ENCODE results near the gene FRMD6.

FRMD6 gene

DNA sequence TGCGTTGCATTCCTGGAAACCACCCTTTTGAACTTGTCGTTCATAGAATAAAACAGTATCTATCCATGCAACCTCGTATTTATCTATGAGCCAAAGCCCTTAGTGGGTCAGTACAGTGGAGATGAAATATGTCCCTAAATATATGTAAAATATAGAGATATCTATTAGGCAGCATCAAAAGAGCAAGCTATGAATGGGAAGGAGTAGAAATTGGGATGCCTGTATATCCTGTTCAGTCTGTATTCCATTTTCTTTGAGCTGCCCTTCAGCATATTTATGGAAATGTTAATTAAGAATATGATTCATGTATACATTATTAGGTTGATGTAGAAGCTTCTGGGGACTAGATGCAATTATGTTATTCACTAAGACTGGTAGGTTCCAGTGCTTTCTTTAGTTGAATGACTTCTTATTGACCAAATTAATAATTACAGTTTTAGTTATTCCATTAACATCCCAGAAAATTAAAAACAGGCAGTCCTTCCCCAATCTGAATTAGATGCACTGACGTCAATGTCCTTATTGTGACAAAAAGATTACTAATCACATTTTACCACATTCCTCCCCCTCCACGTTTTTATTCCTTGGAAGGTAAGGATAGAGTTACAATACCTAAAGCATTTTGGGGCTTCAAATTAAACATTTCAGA is 11.9 kb upstream of the FRMD6 start:
- TF ChIP-seq EZH2 (IDR thresholded peaks at IDR 0.05; ENCODE audit: borderline replicate concordance, low read depth, low read length, severe bottlenecking) (no peak), CTCF (IDR thresholded peaks at IDR 0.05; ENCODE audit: borderline replicate concordance, extremely low read depth, low read length, poor library complexity, severe bottlenecking) (no peak)
- Histone ChIP-seq H3K27me3 (ENCODE audit: insufficient read depth, low read length, poor library complexity) (no peaks in the 10 kb centered on the region), H3K4me3 (ENCODE audit: low read depth in 1 of 2, low read length in 2 of 2) (no peak overlapping the region), H3K9ac (ENCODE audit: low read depth, low read length) (no peak overlapping the region), H3K36me3 (ENCODE audit: insufficient read depth, low read length) (no peaks in the 10 kb centered on the region), H2AFZ (ENCODE audit: low read depth, low read length) (no peak overlapping the region), H3K4me1 (ENCODE audit: insufficient read depth, low read length) (no peaks in the 10 kb centered on the region), H3K27ac (ENCODE audit: low read length) (no peak overlapping the region), H3K79me2 (ENCODE audit: insufficient read depth, low read length) (no peaks in the 10 kb centered on the region), H3K9me3 (ENCODE audit: insufficient read depth, low read length, severe bottlenecking) (no peaks in the 10 kb centered on the region), H4K20me1 (ENCODE audit: insufficient read depth, low read length) (no peaks in the 10 kb centered on the region), H3K4me2 (ENCODE audit: insufficient read depth, low read length) (no peak overlapping the region)
- ATAC-seq (ENCODE audit: insufficient read depth, low read depth), result no peak
- DNase-seq, result no peak

DNA sequence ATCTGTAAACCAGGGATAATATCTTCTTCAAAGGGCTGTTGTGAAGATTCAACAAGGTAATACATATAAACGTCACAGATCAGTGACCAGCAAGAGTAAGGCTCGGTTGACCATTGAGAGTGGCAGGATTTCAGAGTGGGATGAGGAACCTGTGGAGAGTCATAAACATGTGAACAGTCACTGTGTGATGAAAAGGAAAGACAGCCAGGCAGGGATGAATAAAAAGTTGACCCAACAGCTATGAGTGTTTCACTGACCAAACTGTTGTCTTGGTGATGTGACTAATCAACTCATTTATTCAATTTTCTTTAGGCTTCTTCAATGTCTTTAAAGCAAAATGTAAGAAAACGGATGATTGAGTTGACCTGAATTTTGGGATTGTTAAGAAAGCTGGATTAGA is 8.6 kb upstream of the FRMD6 start:
- H3K79me2 ChIP-seq (ENCODE audit: insufficient read depth, low read length), result no peaks in the 10 kb centered on the region

DNA sequence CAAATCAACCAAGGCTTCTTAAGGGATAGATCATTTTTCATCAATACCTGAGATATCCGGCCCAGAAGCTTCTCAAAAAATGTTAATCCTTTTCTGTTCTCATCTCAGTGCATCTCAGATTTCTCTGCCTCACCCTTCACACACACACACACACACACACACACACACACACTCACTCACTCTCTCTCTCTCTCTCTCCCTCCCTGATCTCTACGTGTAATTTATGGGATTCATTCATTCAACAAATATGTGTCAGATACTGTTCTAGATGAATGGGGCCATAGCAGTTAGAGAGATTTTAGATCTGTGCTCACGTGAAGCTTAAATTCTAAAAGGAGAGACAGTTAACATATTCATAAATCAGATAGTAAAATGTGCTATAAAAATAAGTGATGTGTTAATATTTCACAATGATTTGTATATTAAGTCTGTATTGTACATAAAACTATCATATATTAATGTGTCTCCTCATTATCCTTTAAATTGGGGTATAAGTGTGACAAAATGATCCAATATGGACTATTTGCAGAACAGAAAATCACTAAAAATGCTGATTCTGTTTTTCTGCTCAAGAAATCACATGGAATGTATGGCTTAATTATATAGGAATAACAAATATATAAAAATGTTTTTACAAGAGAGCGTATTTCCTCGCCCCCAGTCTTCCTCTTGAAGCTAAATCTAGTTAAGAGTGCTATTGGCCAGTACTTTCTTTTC is 7.3 kb upstream of the FRMD6 start:
- no peak overlapping the region for H2AFZ ChIP-seq (ENCODE audit: low read depth, low read length)
- DNase-seq (no peak), ATAC-seq (ENCODE audit: insufficient read depth, low read depth) (no peak)
- H4K20me1 ChIP-seq (ENCODE audit: insufficient read depth, low read length), result no peaks in the 10 kb centered on the region
- H3K9ac ChIP-seq (ENCODE audit: low read depth, low read length), result no peak overlapping the region
- H3K4me3 ChIP-seq (ENCODE audit: low read depth in 1 of 2, low read length in 2 of 2), result no peak overlapping the region
- no peaks in the 10 kb centered on the region for H3K4me1 ChIP-seq (ENCODE audit: insufficient read depth, low read length)
- no peak for TF ChIP-seq EZH2 (IDR thresholded peaks at IDR 0.05; ENCODE audit: borderline replicate concordance, low read depth, low read length, severe bottlenecking)
- no peak for TF ChIP-seq CTCF (IDR thresholded peaks at IDR 0.05; ENCODE audit: borderline replicate concordance, extremely low read depth, low read length, poor library complexity, severe bottlenecking)
- H3K27me3 ChIP-seq (ENCODE audit: insufficient read depth, low read length, poor library complexity), result no peaks in the 10 kb centered on the region
- H3K36me3 ChIP-seq (ENCODE audit: insufficient read depth, low read length), result no peaks in the 10 kb centered on the region
- no peak overlapping the region for H3K27ac ChIP-seq (ENCODE audit: low read length)
- no peaks in the 10 kb centered on the region for H3K79me2 ChIP-seq (ENCODE audit: insufficient read depth, low read length)
- no peak overlapping the region for H3K4me2 ChIP-seq (ENCODE audit: insufficient read depth, low read length)
- H3K9me3 ChIP-seq (ENCODE audit: insufficient read depth, low read length, severe bottlenecking), result no peaks in the 10 kb centered on the region

More for the DNA sequence above, 8.6 kb upstream of the FRMD6 start:
- TF ChIP-seq CTCF (IDR thresholded peaks at IDR 0.05; ENCODE audit: borderline replicate concordance, extremely low read depth, low read length, poor library complexity, severe bottlenecking) (no peak), EZH2 (IDR thresholded peaks at IDR 0.05; ENCODE audit: borderline replicate concordance, low read depth, low read length, severe bottlenecking) (no peak)
- Histone ChIP-seq H3K9ac (ENCODE audit: low read depth, low read length) (no peak overlapping the region), H3K27me3 (ENCODE audit: insufficient read depth, low read length, poor library complexity) (no peaks in the 10 kb centered on the region), H4K20me1 (ENCODE audit: insufficient read depth, low read length) (no peaks in the 10 kb centered on the region), H3K27ac (ENCODE audit: low read length) (no peak overlapping the region), H3K4me3 (ENCODE audit: low read depth in 1 of 2, low read length in 2 of 2) (no peak overlapping the region), H3K9me3 (ENCODE audit: insufficient read depth, low read length, severe bottlenecking) (no peaks in the 10 kb centered on the region), H3K36me3 (ENCODE audit: insufficient read depth, low read length) (no peaks in the 10 kb centered on the region), H2AFZ (ENCODE audit: low read depth, low read length) (no peak overlapping the region), H3K4me2 (ENCODE audit: insufficient read depth, low read length) (no peak overlapping the region), H3K4me1 (ENCODE audit: insufficient read depth, low read length) (no peaks in the 10 kb centered on the region)
- ATAC-seq (ENCODE audit: insufficient read depth, low read depth) (no peak), DNase-seq (no peak)

All from DND-41 (cell line).